NK-92 treated with Interleukin-12 subunit alpha and Interleukin-12 subunit beta, amount 100 ng/mL, for 24 hours (cell line): Measurements from ENCODE around the gene SLC7A5.

Source experiments
- DNase-seq: peaks from one replicate; lab custom pipeline; 2025; lab: John Stamatoyannopoulos, UW

SLC7A5 gene

DNA sequence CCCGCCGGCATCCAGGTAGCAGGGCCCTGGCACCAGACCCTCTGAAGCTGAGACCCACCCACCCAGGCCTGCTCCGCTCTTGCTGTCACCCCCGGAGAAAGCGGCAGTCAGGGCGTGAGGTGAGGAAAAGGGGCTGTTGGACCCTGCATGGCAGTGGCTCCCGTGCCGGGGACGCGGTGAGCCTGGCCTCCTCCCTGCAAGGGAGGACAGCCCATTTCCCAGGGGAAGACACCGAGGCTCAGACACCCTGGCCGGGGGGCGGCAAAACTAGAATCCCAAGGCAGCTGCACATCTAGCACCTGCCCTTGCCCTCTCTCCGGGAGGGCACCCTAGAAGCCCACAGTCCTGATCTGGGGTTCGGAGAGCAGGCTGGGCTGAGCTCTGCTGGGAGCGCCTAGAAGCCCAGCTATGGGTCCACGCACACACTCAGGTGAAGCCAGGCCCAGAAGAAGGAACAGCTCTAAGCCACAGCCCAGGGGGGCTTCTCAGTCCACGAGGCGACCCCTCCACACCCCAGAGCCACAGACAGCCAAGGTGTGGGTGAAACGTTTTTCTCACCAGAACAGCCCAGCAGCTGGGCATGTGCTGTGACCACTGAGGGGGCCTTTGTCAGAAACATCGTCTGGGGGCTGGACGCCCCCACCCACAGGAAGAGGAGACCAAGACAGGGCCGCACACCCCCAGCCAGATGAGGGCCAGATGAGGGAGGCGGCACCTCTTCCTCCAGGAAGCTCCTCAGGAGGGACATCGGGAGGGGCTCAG, 22.4 kb downstream of the SLC7A5 start:
- DNase-seq = no peak

DNA sequence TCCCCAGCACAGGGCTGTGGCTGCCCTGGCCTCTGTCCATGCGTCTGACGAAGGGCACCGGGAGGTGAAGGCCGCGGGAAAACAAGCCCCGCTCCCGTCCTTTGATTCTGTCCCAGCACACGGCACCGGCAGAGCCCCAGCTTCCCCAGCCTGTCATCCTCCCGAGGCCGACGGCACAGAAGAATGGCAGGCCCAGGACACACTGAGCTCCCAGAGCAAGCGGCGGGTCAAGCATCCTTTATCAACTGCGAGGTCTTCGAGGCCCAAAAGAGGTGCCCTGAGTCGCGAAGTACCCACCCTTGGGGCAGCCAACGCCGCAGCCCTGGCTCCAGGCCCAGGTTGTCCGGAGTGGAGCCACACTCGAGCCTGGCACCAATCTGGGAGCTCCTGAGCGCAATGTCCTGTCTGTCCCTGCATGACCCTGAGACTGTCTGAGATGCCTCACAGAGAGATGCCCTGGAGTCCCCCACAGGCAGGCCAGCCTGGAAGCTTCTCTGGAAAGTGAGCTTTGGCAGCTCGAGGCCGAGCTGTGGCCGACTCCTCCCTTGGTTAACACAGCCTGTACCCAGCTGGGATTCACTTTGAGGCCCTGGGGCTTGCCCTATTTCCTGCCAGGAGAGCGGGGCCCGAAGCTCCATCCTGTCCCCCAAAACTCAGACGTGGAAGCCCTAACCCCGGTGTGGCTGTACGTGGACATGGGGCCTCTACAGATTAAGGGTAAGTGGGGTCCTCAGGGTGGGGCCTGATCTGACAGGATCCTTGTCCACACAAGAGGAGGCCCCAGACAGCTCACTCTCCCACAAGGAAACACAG, 23.3 kb downstream of the SLC7A5 start:
- DNase-seq = no peak

DNA sequence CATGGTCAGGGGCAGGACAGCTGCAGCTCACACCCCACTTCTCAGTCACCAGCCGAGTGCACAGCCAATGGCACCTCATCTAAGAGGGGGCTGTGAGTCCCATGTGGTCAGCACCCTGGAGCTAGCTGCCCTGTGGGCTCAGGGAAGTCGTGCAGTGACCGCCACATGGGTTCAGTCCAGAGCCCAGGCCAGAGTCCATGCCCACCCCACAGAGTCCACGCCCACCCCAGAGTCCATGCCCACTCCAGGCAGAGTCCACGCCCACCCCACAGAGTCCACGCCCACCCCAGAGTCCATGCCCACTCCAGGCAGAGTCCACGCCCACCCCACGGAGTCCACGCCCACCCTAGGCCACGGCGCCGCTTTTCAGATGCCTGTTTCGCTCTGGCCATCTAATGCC, 24.1 kb downstream of the SLC7A5 start:
- no peak for DNase-seq

DNA sequence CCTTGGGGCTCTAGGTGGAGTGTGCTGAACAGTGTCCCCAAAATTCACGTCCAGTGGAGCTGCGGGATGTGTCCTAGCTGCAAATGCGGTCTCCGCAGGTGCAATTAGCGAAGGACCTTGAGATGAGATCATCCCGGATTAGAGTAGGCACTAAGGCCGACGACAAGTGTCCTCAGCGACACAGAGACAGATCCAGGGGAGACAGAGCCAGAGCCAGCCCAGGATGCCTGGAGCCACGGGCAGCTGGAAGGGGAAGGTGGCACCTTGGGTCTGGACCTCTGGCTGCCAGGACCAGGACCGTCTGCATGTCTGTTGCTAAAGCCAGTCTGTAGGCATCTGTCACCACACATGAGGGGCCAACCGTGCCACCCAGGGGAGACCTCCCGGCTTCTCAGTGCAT, 24.5 kb downstream of the SLC7A5 start:
- DNase-seq = no peak

DNA sequence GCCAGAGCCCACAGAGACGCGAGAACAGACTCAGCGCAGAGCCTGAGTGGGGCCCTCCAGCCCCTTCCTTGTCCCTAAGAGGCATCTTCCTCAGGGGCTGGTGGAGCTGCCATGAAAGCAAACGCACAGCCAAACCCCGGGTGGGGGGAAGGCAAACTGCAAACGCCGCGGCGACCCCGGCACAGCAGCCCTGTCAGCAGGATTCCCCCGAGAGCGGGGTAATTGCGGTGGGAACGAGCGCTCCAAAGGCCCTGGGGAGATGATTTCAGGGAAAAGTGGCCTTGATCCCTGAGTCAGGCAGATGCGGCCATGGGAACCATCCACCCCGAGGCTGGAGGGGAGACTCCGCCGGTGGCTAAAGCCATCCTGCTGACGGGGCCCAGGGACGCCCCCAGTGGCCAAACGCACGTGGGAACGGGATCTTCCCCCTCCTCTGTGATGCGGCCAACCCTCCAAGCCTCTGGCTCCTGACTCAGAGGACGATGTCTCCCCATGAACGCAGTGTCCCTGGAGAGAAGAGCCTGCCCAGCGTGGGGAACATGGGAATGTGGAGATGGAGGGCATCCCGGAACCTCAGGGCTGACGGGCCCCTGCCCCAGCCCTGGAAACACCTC, 25.1 kb downstream of the SLC7A5 start:
- no peak for DNase-seq

DNA sequence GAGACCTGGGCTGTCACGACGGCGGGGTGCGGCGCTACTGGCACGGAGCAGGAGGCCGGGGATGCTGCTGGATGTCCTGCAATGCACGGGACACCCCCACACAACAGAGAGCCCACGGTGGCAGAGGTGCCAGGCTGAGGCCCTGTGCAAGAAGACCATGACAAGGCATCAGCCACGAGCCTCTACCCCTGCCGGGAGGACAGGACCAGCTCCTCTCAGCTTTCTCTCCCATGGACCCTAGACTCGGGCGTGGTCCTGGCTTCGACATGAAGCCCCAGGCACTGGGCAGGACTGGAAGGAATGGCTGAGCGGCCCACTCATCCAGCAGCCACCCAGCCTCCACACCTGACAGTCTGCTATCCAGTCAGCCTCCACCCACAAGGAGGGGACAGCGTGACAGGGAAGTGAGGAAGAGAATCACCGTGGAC, 25.6 kb downstream of the SLC7A5 start:
- DNase-seq = no peak

DNA sequence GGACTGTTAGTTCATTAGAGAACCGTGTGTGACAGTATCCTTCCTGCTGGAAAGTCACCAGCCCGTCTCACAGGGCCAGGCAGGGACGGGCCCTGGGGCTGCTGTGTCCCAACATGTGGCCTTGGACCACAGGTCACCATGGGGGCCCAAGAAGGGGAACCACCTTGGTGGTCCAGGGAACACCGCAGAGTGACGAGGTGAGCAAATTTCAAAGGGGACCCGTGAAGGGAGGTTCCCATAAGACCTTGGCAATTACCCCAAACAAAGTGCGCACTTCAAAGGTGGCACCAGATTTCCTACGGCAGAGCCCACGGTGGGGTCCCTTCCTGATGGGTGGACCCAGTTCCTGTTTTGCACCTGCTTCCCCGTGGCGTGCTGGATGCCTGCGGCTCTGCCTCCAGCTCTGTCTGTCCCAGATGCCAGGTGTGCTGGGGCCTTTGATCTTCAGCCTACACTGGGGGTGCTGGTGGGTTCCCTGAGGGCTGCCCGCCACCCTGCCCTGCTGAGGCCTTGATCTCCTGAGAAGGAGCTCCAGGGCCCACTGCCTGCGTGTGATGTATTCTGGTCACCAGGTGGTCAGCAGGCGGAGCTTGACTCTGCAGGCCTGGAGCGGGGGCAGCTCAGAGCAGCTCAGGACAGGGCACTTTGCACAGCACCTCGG, 27.0 kb downstream of the SLC7A5 start:
- DNase-seq = no peak

DNA sequence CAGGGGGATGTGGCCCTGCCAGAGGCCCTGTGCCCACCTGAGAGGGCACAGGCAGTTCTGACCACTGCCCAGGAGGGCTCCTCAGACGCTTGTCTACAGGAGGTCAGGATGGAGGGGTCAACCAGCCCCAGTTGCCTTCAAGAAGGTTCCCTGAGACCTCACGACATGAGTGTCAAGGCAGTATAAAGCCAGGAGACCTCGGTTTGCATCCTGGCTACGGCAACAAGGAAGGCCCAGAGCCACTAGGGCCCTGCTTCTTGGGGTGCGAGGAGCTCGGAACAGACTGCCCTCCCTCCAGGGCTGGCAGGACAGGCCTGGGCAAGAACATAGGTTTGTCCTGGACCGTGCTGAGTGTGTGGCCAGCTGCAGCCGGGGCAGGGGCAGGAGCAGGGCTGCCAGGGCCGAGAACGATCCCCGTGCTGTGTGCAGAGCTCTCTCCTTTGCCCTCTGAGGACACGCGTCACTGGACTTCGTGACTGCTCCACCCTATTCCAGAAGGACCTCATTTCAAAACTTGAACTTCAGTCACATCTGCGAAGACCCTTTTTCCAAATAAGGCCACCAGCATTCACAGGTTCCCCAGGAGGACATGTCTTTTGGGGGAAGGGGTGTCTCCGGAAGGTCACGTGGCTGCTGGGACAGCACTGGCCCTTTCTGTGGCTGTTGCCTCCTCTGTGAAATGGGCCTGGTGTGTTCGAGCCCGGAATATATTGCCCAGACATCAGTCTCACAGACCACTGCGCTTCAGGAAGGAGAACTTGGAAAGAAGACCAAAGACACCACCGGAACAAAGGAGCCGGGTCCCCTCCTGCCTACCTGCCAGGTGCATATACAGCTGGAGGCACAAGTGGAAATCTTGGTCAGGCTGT, 27.7 kb downstream of the SLC7A5 start:
- DNase-seq = no peak

DNA sequence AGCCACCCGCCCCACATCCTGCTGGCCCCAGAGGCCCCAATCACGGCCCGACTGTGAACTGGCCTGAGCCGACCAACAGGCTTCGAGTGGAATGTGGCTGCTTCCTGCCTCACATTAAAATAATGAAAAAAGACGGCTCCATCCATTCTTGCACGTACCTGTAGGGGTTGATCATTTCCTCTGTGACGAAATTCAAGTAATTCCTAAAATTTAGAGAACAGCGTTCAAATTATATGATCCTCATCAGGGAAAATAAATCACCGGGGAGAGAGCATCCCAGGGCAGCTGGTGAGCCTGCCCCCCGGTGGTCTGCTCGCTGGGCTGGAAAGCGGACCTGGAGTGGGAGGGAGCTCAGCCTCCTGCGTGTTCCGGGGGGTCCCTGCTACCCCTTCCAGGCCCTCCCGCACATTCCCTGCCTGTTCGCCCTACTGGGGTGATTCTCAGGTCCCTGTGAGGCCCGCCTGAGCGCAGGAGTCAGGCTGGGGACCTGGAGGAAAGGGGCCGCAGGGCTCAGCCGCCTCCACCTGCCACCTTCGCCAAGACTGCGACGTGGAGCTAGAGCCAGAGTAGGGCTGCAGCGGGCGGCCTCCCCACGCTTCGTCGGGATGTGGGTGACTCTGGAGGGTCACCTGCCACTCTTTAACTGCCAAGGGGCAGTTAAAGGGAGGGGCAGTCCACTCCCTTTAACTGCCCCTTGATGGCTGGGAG, 28.9 kb downstream of the SLC7A5 start:
- no peak for DNase-seq

DNA sequence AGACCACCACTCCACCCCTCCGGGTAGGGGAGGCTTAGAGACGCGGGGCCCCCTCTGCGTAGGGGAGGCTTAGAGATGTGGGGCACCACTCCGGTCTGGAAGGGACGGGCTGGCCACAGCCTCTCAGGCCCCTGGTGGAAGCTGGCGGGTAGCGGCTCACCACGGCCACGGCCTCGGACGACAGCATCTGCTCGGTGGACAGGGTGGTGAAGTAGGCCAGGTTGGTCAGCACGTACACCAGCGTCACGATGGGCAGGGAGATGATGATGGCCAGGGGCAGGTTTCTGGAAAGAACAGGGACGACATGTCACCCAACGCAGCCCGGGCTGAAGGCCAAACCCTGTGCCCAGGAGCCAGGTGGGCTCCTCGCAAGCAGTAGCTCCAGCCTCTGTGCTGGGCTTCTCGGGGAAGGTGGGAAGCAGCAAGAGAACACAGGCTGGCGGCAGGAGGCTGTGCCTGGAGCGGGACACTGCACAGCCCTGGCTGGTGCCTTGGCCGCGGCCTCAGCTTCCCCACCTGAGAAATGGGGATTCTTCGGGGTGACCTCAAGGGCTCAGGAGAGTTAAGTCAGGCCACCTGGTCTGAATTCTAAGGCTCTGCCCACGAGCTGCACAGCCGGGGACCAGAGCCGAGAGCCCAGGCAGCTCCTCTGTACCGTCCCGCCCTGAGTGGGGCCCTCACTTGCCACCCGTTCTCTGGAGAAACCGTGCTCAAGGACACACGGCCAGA, 29.6 kb downstream of the SLC7A5 start:
- DNase-seq = no peak

DNA sequence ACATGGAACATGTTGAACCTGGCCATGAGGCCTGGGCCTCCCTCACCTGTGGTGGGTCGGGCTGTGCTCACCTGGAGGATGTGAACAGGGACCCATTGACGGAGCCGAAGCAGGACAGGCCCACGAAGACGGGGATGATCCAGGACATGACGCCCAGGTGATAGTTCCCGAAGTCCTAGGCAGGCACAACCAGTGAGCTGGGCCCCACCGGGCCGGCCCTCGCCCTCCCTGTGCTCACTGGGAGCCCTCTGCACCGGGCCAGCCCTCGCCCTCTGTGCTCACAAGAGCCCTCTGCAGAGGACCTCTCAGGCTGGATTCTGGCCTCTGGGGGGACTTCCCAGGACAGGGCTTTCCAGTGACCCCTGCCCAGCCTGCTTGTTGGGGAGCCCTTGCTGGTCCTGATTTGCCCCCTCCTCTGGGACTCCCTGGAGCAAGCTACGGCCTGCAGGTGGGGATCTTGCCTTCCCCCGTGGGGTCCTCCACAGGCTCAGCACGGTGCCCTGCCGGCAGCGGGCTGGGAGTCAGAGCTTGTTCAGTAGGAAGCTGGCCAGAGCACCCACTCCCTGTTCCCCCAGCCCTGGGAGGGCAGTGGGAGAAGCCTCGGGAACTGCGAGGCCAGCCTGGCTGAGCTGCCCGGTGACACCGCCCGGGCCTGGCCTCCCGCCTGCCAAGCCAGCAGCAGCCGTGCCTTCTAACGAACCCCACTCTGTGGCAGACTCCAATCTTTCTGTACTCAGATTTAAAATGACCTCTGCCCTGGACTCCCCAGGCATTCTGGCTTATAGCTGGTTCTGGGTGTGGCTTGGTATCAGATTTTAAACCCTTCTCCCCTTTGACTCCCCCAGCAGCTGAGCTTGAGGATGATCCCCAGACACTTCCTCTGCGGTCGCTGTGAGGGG, 30.4 kb downstream of the SLC7A5 start:
- DNase-seq = no peak

DNA sequence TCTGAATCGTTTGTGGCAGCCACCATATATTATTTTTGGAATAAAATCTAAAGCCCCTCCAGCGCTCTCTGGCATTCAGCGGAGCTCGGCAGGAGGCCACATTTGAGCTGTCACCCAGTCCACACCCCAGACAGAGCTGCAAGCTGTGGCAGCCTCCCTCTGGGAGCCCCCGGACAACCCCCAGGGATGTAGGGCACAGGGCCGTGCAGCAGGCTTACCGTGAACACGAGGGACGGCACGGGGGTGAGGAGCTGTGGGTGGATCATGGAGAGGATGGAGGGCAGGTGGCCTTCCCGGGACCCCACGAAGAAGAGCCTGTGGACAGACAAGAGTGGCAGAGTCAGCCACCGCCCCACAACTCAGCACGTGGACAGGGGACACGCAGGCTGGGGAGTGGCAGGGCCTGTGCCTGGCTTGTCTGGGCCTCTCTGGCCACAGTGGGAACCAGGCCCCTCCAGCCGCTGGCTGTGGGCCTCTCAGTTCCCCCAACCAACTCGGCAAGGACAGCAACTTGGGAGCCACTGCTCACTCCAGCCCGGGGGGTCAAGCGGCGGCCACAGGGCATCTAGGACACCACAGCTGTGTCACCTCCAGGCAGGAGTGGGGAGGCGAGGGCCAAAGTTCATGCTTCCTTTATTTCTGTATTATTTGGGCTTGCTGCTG, 31.5 kb downstream of the SLC7A5 start:
- DNase-seq = no peak

DNA sequence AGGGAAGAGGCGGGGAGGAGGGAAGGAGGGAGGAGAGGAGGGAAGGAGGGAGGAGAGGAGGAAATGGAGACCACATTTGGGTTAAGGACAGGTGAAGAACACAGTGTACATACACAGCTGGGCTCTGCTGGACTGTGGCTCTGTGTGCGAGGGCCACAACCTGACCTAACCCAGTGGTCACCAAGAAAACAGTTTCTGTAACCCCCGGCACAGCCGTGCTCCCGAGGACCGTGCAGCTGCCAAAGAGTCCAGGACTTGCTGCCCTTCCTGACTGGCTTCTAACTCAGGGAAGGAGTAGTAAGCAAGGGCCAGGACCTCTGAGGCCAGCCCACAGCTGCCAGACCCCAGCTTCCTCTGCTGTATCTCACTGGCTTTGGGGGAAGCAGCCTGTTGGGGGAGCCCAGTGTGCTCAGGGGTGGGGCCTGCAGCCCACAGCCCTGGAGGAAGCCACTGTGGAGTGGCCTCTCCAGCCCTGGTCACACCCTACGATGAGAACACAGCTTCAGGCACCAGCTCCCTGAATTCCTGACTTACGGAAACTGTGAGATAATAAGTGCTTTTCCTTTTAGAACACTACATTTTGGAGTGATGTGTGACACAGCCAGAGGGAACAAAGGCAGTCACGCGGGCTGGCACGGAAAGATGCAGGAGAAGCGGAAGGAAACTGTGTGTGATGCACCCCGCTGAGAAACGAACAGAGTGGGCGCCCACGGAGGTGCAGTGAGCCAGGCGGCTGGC, 32.3 kb downstream of the SLC7A5 start:
- DNase-seq = no peak

DNA sequence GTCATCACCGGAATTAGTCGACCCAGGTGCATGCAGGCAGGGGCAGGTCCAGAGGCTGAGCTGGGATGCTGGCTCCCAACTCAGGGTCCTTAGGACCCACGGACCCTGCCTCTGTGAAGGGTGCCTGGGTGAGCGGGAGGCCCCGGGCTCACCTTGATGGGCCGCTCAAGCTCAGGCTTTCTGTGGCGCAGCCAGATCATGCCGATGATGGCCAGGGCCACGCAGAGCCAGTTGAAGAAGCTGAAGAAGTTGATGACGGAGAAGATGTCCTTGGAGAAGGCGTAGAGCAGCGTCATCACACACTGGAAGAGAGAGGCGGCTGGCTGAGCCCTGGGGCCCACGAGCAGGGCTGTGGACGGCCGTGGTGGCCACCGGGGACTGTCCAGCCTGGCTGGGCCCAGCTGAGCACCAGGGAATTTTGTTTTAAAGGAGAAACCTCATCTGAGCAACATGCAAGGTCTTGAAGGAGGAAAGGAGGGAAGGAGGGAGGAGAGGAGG, 32.9 kb downstream of the SLC7A5 start:
- no peak for DNase-seq

DNA sequence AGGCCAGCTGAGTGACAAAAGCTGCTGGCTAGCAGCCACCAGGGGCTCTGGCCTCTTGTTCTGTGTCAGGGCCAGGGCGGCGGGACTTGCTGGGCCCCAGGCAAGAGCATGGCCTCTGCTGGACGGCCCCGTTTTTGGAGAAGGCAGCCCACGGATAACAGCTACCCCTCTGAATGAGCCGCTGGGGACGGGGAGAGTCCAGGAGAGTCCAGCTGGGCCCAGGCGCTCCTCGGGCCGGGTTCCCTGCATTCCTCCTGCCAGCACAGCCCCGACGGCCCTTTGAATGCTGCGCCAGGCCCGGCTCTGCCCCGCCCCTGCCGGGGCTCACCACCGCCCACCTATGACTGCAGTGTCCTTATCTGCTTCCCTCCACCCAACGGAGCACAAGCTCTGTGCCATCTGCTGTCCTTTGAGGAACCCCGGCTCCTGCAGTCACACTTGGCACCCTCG, 33.4 kb downstream of the SLC7A5 start:
- no peak for DNase-seq

DNA sequence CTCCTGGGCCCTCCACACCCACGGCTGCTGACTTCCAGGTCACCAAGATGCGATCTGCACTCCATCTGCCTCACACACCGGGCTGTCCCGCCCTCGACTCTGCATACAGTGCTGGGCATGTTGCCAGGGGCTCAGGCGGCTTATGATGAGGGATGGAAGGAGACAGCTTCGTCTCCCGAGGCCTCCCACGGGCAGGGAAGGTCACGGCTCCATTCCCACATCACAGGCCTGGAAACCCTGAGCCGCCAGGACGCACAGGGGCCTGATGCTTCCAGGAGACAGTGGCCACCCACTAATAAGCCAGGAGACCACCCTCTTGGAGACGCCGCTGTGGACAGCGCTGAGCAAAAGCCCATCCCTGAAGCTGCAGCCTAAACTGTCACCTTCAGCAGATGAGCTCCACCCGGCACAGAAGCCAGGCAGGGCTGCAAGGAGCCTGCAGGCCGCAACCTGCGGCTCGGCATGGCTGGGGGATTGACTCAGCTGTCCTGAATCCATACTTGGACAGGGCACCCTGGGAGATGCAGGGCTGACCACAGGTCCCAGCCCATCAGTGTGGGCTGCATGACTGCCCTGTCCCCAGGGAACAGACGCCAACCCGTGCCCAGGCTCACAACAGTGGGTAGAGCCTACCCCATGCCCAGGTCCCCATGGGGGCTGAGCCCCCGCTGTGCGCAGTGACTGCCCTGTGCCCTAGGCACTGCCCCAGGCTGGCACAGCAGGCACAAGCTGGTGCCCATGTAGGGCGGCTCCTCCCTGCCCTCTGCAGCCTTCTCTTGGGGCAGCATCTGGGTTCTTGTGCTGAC, 34.4 kb downstream of the SLC7A5 start:
- DNase-seq = no peak
